Hepatocyte (in vitro differentiated cells): ENCODE data around the gene ING5.

Source experiments
- CTCF ChIP-seq: fragments of 200-600 bp; sonication (generic); IDR thresholded peaks from 2 replicates; pipeline ENCODE4 v1.5.1; 2016; ENCODE audit warnings: antibody characterized with exemption, mild to moderate bottlenecking; ENCODE audit not compliant: poor library complexity
- EZH2 ChIP-seq: fragments of 200-600 bp; sonication (generic); IDR thresholded peaks from 2 replicates; pipeline ENCODE4 v1.6.1; 2016; ENCODE audit warnings: antibody characterized with exemption, mild to moderate bottlenecking, borderline replicate concordance
- EZH2phosphoT487 ChIP-seq: fragments of 200-600 bp; sonication (generic); IDR thresholded peaks from one replicate; pipeline ENCODE4 v1.6.1; 2018; ENCODE audit warnings: antibody characterized with exemption, mild to moderate bottlenecking, low read depth, moderate library complexity; ENCODE audit not compliant: unreplicated experiment, severe bottlenecking

GRCh38 chr2:241760301-241760771 lies 58.5 kb downstream of the ING5 start:
- no peak for TF ChIP-seq CTCF
- TF ChIP-seq EZH2phosphoT487: no peak
- TF ChIP-seq EZH2: no peak
